ELR (cell line): ENCODE data around the gene BAZ1B.
"Not testable (repeated sequence)": the region's sequence is repeated elsewhere in the genome, so short reads cannot be mapped to it uniquely, and the experiment has no call there.

Source experiments
- DNase-seq: peaks from one replicate; pipeline ENCODE4 v3.0.0-alpha.2; 2015; ENCODE audit warnings: low read depth

BAZ1B gene

DNA sequence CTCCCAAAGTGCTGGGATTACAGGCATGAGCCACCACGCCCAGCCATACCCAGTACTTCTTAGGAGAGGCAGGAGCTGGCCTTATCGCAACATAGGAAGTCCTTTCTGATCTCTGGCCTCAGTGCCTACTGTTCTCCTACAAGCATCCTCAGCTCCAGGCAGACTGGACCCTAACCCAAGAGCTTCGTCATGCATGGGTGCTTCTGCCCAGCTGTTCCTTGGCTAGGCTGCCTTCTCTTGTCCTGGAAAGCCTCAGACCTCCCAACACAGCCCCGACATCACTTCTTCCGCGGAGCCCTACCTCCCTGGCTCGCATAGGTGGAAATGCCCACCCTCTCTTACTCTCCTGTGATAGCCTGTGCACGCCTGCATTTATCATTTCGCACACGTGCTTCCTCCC, 19.6 kb upstream of the BAZ1B start:
- no peak for DNase-seq

DNA sequence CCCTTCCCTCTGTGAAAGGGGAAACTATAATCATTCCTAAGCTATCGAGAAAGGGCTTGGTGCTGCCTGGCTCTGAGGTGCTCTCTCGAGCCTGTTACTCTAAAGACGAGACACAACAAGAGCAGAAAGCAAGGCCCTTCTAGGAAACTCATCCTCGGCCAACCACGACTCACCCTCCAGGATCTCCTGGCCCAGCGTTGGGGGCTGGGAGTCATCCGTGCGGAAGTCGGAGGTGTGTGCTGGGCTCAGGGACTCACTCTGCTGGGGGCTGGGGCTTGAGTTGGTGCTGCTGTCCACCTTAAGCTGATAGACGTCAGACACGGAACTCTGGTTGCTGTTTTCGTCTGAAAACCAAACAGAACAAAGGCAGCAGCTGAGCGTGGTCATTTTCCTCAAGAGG, 17.6 kb upstream of the BAZ1B start:
- no peak for DNase-seq

DNA sequence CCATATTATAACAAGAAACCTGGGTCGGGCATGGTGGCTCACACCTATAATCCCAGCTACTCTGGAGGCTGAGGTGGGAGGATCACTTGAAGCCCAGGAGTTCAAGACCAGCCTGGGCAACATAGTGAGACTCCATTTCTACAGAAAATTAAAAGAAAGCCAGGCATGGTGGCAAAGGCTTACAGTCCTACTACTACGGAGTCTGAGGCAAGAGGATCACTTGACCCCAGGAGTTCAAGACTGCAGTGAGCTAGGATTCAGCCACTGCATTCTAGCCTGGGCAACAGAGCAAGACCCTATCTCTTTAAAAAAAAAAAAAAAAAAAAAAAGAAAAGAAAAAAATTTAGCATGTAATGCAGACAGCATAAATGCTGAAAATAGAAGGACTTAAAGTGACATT, 16.4 kb upstream of the BAZ1B start:
- not testable (repeated sequence) for DNase-seq

DNA sequence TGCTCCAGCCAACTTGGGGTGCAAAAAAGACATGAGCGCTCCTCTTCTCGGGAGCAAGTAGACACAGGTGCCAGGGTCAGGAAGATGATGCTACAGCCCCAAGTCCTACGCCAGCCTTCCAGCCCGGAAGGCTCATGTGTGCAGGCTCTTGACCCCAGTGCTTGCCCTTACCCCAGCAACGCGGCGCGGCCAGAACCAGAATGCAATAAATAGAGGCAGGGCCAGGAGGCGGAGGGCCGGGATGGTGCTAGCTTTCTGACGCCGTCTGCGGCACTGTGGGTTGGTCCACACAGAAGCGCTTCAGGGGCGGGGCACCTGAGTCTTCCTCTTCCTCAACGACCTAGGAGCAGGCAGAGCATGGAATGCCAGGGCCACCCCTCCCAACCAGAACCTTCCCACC, 15.0 kb upstream of the BAZ1B start:
- DNase-seq: no peak

DNA sequence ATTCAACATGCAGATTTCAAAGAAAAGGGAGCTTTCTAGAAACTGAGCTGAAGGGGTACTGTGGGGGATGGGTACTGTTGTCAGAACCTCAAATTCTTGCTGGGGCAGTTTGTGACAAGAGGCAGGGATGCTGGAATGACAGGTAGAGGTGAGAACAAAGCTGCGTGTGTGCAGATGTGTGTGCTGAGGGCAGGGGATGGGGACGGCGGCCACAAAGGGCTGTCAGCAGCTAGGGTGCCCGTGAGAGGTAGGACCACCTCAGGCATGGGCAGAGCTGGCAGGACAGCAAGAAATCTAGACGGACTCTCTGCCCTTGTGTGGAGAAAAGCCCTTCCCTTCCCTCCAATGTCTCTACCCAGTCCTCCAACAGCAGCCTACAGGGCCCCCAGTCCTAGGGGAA, 14.4 kb upstream of the BAZ1B start:
- DNase-seq: no peak

DNA sequence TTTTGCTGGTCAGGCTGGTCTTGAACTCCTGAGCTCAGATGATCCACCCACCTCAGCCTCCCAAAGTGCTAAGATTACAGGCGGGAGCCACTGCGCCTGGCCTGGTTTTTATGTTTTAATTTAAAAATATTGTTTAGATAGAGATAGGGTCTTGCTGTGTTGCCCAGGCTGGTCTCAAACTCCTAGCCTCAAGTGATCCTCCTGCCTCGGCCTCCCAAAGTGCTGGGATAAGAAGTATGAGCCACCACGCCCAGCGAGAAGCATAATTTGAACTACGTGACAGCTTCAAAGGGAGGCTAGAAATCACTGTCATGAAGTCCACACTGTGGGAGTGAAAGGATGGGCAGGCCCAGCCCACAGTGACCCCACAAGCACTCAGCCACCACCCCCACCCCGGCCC, 13.8 kb upstream of the BAZ1B start:
- DNase-seq: not testable (repeated sequence)

DNA sequence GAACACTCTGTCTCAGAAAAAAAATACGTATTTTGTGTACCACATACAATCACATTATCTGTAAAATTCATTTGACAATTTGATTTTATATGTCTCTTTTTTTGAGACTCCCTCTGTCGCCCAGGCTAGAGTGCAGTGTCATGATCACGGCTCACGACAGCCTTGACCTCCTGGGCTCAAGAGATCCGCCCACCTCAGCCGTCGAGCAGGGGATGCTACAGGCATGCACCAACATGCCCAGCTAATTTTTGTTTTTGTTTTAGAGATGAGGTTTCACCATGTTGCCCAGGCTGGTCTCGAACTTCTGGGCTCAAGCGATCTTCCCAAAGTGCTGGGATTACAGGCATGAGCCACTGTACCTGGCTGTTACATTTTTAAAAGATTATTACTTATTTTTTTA, 11.6 kb upstream of the BAZ1B start:
- no peak for DNase-seq

DNA sequence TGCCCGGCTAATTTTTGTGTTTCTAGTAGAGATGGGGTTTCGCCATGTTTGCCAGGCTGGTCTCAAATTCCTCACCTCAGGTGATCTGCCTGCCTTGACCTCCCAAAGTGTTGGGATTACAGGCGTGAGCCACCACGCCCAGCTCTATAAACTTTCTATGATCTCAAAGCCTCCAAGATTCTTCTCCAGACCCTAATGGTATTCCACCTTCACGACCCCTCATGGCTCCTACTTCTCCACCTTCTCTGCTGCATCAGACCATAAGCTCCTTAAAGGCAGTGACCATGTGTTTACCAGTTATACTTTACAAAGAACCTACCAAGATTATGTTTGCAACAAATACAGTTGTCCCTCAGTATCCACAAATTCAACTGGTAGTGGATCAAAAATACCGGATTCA, 10.1 kb upstream of the BAZ1B start:
- no peak for DNase-seq

DNA sequence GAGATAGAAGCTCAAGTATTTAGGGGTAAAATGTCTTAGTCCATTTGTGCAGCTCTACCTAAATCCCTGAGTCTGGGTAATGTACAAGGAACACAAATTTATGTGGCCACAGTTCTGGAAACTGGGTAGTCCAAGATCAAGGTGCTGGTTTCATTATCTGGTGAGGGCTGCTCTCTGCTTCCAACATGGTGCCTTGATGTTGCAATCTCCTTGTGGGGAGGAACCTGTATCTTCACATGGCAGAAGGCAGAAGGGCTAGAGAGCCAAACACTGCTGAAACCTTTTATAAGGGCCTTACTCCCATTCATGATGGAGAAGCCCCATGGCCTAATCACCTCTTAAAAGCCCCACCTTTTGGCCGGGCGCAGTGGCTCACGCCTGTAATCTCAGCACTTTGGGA, 8.7 kb upstream of the BAZ1B start:
- DNase-seq: no peak

DNA sequence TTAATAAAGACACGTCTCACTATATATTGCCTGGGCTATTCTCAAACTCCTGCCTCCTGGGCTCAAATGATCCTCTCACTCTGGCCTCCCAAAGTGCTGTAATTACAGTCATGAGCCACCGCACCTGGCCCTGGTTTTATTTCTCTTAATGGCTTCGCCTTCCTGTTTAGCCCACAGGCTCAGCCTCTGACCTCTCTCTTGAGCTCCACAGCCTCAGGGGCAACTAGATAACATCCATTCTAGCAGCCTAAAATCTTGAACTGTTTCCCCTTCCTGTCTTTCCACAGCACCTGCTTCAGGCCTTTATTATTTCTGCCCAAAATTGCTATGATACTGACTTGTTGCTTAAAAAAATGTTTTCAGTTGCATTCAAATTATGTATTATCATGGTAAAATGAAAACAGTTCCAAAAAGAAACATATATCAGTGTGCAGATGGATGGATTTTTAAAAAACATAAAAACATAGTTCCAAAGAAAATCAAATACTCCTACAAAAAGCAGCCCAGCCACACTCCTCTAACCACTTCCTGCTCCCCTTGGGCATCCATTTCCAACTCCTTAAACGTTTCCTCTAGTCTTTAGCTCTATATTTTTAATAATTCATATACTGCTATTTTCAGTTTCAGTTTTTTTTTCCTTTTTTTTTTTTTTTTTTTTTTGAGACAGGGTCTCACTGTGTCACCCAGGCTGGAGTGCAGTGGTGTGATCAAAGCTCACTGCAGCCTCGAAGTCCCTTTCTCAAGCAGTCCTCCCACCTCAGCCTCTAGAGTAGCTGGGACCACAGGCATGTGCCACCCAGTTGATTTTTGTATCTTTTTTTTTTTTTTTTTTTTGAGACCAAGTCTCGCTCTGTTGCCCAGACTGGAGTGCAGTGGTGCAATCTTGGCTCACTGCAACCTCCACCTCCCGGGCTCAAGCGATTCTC, 5.1 kb upstream of the BAZ1B start:
- peak; percentile 23 for DNase-seq

DNA sequence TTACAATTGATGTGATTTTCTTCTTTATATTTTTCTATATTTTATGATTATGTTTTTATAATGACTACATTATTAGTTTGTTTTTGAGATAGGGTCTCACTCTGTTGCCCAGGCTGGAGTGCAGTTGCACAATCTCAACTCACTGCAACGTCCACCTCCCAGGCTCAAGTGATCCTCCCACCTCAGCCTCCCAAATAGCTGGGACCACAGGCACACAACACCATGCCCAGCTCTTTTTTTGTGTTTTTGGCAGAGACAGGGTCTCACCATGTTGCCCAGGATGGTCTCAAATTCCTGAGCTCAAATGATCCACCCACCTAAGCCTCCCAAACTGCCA, 4.0 kb upstream of the BAZ1B start:
- DNase-seq: not testable (repeated sequence)

DNA sequence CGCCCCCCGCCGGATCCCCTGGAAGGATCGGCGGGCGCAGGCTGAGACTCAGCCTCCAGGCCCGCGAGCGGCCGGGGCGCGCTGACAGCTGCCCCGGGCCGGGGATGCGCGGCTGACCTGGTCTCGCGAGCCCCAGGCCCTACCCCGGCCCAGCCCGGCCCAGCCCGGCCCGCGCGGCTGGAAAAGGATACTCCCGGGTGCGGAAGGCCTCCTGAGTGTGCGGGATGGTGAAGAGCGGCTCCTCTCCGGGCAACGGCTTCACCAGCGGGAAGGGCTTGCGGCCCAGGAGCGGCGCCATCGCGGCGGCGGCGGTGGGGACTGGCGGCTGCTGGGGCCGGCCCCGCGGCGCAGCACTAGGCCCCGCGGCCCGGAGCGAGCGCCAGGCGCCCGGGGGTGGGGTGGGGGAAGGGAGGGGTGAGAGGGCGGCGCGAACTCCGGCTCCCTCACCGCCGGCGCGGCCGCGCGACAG, 423 bp downstream of the BAZ1B start:
- peak; percentile 63 for DNase-seq

DNA sequence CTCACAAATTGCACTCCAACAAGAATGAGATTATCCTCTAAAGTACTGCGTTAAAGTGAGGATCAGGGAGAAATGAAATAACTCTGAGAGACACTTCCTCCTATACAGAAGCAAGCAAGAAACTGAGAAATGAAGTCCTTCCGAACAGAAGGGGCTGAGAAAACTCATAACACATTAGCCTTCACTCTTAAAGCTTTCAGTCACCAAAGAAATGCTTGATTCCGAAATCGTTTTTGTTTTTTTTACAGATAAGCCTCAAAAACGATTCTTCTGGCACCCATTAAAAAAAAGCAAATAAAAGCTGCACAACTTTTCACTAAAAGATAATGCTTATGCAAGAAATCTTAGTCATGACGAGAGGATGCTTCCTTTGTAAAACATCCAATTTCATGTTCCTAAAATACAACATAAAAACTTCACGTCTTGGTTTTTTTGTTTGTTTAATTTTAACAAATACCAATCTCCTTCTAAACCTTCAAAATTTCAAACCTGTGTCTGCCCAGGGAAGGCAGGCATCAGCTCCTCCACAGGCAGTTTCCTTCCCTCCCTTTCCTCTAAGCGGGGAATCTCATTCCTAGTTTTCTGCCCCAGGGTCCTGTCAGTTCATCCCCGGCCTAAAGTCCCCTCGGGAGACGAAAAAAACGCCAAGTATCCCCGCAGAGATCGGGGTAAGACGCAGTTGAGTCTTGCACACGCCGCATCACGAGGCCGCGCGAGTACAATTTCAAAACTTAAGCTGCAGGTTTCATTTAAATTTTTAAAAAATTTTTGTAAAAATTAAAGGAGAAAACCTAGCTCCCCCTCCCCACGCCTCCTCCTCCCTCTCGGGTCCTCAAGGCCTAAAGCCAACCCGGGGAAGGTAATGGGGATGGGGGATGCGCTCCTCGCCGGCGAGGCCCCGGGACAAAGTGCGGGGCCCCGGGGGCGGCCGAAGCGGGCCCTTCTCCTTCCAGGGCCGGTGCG, 1.1 kb downstream of the BAZ1B start:
- peak; percentile 45 for DNase-seq

DNA sequence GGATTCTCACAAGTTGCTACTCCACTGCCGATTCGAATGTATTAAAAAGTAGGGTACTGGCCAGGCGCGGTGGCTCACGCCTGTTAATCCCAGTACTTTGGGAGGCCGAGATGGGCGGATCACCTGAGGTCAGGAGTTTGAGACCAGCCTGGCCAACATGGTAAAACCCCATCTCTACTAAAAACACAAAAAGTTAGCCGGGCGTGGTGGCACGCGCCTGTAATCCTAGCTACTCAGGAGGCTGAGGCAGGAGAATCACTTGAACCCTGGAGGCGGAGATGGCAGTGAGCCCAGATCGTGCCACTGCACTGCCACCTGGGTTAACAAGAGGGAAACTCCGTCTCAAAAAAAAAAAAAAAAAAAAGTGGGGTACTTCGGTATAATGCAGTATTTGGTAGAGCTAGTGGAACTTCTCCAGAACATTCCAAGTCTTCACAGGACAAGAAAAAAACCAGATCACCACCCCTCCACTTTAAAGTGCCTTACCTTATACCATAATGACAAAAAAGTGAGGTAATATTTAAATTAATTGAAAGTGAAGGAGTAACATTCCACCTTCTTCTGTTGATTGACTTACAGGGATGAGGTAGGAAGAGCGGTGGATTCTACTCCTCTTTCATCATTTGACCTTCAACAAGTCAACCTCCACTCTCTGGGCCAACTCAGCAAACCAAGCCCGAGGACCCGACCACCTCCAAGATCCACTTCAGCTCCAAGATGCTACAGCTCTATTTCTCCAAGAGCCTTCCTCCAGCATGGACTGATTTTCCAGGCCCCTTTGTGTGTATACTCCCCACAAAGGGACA, 2.0 kb downstream of the BAZ1B start:
- DNase-seq: peak; percentile 13

DNA sequence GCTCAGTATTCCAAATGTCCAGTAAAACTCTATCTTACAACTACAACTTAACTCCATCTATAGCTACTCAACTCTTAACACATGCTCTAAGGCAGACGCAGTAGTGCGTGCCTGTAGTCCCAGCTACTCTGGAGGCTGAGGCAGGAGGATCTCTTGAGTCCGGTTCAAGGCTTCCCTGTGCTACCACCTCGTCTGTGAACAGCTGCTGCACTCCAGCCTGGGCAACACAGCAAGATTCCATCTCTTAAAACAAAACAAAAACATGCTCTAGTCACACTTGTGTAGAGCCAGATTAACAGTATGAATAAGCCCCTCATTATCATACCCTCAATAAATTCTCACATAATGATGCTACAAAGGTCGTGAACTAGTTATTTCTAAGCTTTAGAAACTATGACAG, 3.6 kb downstream of the BAZ1B start:
- DNase-seq: no peak

DNA sequence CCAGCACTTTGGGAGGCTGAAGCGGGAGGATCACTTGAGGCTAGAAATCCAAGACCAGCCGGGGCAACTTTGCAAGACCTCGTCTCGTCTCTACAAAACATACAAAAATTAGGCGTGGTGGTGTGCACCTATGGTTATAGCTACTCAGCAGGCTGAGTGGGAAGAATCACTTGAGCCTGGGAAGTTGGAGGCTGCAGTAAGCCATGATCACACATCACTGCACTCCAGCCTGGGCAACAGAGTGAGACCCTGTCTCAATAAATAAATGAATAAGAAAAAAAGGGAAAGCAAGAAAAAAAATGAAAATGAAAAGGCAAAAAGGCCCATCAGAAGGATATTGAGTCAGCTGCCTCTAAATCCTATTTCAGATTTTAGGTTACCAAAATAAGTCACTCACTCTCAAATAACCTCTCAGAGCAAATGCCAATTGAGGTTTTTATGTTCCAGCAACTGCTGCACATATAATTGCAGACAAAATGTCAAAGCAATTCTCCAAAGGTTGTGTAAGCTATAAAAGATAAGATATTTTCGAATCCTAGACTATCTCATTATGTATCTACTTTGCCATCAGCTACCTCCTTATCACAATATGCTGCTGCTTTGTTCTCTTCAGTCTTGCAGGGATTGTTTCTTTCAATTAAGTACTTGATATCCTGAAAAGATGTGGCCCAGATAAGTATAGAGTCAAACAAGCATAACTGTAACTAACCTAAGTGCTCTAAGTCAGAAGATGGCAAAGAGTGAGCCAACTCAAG, 4.7 kb downstream of the BAZ1B start:
- no peak for DNase-seq

DNA sequence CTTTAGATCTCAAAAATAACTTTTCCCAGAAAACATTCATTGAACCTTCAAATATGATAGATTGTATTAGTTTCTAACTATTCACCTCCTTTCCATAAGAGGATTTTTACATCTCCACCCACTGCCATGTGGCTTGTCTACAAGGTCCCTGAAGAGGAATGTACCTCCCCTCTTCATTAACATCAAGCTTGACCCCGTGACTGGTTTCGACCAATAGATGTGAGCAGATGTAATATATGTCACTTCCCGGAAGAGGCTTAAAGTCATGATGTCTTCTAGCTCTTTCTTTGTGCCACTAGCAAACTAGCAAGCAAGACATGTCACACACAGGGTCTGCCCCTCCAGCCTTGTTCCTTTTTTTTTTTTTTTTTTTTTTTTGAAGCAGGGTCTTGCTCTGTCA, 6.9 kb downstream of the BAZ1B start:
- no peak for DNase-seq

DNA sequence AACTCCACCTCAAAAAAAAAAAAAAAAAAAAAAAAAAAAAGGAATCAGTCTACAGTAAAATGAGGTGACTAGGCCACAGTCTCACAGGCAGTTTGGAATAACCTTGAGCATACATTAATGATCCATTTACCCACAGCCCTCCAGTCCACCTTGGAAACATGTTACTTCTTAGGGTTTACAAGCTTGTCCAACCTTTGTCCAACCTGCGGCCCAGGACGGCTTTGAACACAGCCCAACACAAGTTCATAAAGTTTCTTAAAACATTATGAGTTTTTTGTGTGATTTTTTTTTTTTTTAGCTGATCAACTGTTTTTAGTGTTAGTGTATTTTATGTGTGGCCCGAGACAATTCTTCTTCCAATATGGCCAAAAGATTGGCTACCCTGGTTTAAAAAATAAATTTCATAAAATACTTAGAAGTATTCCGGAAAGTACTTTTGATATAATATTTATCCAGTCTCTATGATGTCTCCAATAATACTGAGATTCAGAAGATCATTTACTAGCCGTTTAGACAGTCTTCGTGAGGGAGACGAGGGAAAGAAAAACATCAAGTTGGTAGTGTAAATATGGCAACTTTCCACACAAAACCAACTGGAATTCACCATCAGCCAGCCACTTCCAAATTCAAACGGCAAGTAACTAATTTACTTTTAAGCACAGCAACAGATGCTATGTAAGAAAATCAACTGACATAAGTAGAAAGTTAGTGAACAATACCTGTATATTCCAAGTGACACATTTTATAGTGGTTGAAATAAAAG, 9.9 kb downstream of the BAZ1B start:
- DNase-seq: no peak

DNA sequence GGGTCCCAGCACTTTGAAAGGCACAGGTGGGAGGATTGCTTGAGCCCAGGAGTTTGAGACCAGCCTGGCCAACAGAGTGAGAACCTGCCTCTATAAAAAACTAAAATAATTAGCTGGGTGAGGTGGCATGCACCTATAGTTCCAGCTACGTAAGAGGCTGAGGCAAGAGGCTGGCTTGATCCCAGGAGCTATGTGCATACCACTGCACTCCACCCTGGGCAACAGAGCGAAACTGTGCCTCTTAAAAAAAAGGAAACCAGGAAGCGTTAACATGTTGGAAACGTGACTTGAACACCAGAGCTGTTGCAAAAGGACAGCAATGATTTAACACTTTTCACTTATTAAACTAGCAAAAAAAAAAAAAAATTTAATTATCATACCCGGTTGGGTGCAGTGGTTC, 12.6 kb downstream of the BAZ1B start:
- no peak for DNase-seq

DNA sequence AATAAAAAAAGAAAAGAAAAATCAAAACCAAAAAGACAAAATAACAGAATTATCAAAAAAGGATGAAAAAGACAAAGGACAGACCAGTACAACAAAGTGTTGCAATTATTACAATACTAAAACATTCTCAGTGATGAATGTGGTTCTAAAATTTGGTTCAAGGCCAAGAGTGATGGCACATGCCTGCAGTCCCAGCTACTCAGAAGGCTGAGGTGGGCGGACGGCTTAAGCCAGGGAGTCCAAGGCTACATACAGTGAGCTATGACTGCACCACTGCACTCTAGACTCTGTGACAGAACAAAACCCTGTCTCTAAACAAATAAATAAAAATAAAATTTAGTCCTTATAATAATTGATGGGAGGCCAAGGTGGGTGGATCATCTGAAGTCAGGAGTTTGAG, 14.5 kb downstream of the BAZ1B start:
- no peak for DNase-seq

DNA sequence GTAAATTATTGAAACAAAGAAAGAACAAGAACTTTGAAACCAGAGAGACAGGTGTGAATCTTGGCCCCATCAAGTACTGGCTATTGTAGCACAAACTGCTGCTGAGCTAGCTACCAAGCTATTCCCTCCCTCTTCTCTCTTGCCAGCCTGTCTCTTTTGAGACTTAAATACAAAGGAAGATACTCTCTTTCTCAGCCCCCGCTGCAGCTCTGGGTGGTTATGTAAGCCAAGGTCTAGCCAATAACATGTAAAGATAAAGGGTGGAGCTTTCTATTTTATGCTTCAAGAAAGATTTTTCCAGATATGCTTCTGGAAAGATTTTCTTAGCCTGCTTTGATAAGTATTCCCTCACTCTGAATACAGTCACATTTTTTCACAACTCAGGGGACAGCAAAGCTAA, 17.2 kb downstream of the BAZ1B start:
- DNase-seq: no peak
